Pancreas (tissue), 10 donors: ENCODE data around the gene SLC6A3. TPM values are rescaled to one million over a fixed set of nuclear protein-coding genes. Genes with fewer than 3 reads are reported as not detected.
"Not testable (repeated sequence)": the region's sequence is repeated elsewhere in the genome, so short reads cannot be mapped to it uniquely, and the experiment has no call there.

Experiments
- ATAC-seq, 4 donors: fragments of 200-7000 bp; cut with Tn5 transposase; one replicate each; pipeline versions ENCODE4 v1.8.0 to v1.9.1; 2020; ENCODE audit warnings: mild to moderate bottlenecking in 4 of 4, moderate library complexity in 4 of 4
- DNase-seq, 6 donors: peaks; one replicate each; pipeline ENCODE4 v3.0.0-alpha.2; 2020
- FAIRE-seq: peaks from 2 replicates; lab custom pipeline; 2012; peaks lifted over from hg19 to GRCh38; lab: Jason Lieb, UNC
- H3K27ac ChIP-seq, 4 donors: fragments of 200-600 bp; sonication (generic); 1 replicate in 3 of 4; 2 replicates in 1 of 4; pipeline versions ENCODE4 v1.5.0 to v1.8.0; 2020
- H3K27me3 ChIP-seq, 4 donors: fragments of 200-600 bp; one replicate each; pipeline ENCODE4 v1.8.0; 2021
- H3K36me3 ChIP-seq, 3 donors: fragments of 200-600 bp; sonication (generic) in 1 of 3; one replicate each; pipeline versions ENCODE4 v1.5.0 to v1.8.0; 2020 to 2021
- H3K4me1 ChIP-seq, 3 donors: fragments of 200-600 bp; one replicate each; pipeline ENCODE4 v1.8.0; 2021
- H3K4me3 ChIP-seq, 4 donors: fragments of 200-600 bp; sonication (generic) in 2 of 4; one replicate each; pipeline versions ENCODE4 v1.5.0 to v1.8.0; 2020 to 2021
- H3K9me3 ChIP-seq, 4 donors: fragments of 200-600 bp; one replicate each; pipeline ENCODE4 v1.8.0; 2021
- WGBS, 2 donors: extraction: QIAGEN DNeasy Blood & Tissue Kit; methylation state at CpG; one replicate each; pipeline ENCODE4 v1.1.7; 2013; 5-methylcytosine and 5-hydroxymethylcytosine counted together
- intact Hi-C, 3 donors: fragments of 100-400 bp; cut with DNase I; formaldehyde crosslinking; loops; one replicate each; pipeline versions ENCODE4 v1.11.1 to v1.14.2; 2022
- polyA plus RNA-seq, 2 donors: library from polyadenylated mRNA; stranded (reverse); fragments of 200-250 nt; gene quantifications; one replicate each; pipeline ENCODE4 v1.2.3, GENCODE V29; 2013
- total RNA-seq, 6 donors: library from RNA; stranded (reverse); fragmentation: NEBNext Ultra II Directional in 4 of 6; extraction: Animal tissue kit (Norgen Biotek cat#: 25700) in 4 of 6; gene quantifications; one replicate each; pipeline versions ENCODE4 v1.2.1 to v1.2.4, GENCODE V29; 2021 to 2023
- TF ChIP-seq, protein P1 (sequence below), 4 donors: fragments of 200-600 bp; sonication (generic) in 3 of 4; IDR thresholded peaks; one replicate each; pipeline versions ENCODE4 v1.5.0 to v1.8.0; 2021; ENCODE audit warnings: antibody characterized with exemption in 4 of 4
- donor health status: healthy with polysubstance abuse.
- donor health status: DM: no; HTN: no; CAD: no; lungs with moderate emphysema.
- donor health status: DM: no; HTN: no; CAD: no.
- donor health status: control.
- donor health status: control.
- donor health status: Bipolar disorder and iron deficiency.
- donor health status: DM: yes; HTN: yes; CAD: no.
- donor health status: DM: no; HTN: no; CAD: no.
- donor health status: DM: no; HTN: no; CAD: no.
- donor health status: DM: yes; HTN: yes; CAD: no.

Gene SLC6A3
- total and polyA plus RNA-seq, 8 donors = not detected

DNA sequence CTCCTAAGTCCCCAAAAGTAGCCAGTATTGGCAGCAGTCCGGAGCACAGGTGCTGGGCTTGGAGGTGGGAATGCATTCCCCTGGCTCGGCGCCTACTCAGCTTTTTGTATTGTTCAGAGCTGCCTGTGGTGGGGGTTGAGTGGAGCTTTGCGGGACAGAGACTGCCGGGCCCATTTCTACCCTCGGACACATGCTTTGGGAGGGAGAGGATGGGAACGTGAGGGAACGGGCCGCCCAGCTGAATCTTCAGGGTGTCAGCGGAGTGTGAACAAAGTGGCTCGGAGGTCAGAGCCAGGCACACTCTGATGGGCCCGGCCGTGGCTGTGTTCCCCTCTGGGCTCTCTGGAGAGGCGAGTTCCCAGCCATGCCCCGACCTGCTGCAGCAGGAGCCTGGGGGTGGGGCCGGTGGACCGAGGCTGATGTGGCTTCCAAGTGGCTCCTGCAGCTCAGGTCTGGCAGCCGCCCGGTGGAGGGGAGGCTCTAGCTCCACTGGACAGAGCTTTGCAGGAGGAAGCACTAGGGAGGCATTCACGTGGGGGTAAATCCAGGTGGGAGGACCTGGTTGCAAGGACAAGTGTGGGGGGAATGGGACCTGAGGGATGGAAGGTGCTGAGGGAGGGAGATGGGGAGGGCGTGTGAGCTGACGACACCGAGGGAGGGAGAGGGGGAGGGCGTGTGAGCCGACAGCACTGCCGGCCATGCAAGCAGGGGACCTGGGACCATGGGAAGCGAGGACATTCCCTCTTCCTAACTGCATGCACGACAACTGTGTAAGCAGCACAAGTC is 31.1 kb upstream of the SLC6A3 start:
- ATAC-seq = no peak
- FAIRE-seq = no peak
- Histone ChIP-seq H3K27ac (peak overlapping the region in 2 of 4 donors; percentile 6 to 17), H3K36me3 (peaks cover 0 to 3% (median 0%) of the 10 kb centered on the region in 3 donors), H3K27me3 (no peaks in the 10 kb centered on the region), H3K4me1 (no peaks in the 10 kb centered on the region), H3K9me3 (no peaks in the 10 kb centered on the region), H3K4me3 (no peak overlapping the region)
- intact Hi-C loops = no loop called here
- 92 to 93% methylated on average over 28 of the region's 28 CpGs for WGBS, 2 donors
- DNase-seq = peak in 2 of 6 donors; percentile 50 to 66
- TF ChIP-seq, protein P1, sequence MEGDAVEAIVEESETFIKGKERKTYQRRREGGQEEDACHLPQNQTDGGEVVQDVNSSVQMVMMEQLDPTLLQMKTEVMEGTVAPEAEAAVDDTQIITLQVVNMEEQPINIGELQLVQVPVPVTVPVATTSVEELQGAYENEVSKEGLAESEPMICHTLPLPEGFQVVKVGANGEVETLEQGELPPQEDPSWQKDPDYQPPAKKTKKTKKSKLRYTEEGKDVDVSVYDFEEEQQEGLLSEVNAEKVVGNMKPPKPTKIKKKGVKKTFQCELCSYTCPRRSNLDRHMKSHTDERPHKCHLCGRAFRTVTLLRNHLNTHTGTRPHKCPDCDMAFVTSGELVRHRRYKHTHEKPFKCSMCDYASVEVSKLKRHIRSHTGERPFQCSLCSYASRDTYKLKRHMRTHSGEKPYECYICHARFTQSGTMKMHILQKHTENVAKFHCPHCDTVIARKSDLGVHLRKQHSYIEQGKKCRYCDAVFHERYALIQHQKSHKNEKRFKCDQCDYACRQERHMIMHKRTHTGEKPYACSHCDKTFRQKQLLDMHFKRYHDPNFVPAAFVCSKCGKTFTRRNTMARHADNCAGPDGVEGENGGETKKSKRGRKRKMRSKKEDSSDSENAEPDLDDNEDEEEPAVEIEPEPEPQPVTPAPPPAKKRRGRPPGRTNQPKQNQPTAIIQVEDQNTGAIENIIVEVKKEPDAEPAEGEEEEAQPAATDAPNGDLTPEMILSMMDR (IDR thresholded peaks at IDR 0.05) = no peak

DNA sequence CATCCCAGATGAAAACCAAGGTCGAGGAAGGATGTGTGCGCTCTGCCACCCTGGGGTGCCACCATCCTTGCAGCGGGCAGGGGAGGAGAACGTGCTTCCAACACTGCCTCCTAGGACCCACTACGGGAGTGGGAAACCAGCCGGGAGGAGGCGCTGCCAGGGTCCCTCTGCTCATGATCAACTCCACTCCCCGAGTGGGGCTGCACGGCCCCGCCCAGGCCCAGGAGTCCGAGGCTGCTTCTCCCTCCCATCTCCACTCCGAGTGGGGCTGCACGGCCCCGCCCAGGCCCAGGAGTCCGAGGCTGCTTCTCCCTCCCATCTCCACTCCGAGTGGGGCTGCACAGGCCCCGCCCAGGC is 30.3 kb upstream of the SLC6A3 start:
- 89 to 93% methylated on average over 17 of the region's 17 CpGs for WGBS, 2 donors
- FAIRE-seq, H3K4me1 ChIP-seq, H3K9me3 ChIP-seq, ATAC-seq, H3K36me3 ChIP-seq, intact Hi-C loops, H3K4me3 ChIP-seq, H3K27ac ChIP-seq, H3K27me3 ChIP-seq: not testable (repeated sequence)
- peak in 2 of 6 donors; percentile 38 to 46 for DNase-seq

DNA sequence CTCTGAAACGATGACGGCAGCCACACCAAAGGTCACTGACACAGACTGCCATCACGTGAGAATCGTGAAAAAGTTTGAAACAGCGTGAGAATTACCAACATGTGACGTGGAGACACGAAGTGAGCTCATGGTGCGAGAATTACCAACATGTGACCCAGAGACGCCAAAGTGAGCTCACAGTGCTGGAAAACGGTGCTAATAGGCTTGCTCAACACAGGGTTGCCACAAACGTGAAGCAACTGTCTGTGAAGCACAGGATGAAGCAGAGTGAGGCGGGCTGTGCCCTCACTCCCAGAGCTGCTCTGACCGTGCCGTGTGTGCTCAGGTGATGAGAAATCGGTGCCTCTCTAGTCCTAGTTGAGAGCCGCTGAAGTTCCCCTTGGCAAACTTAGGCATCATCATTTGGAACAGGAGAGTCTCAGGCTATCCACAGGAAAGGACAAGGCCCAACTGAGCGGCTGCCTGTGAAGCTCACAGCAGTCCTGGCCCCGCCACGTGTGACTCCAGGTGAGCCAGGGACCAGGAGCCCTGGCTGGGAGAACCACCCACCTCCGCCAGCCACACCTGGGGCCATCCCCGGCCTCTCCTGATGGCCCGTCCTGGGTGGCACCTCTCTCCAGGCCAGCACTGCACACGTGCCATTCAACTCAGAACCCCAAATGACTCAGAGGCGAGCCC is 29.8 kb upstream of the SLC6A3 start:
- intact Hi-C loops = no loop called here
- Histone ChIP-seq H3K27me3 (no peaks in the 10 kb centered on the region), H3K27ac (no peak overlapping the region), H3K4me1 (no peaks in the 10 kb centered on the region), H3K36me3 (peaks cover 0 to 3% (median 0%) of the 10 kb centered on the region in 3 donors), H3K9me3 (no peaks in the 10 kb centered on the region), H3K4me3 (no peak overlapping the region)
- peak in 3 of 6 donors; percentile 8 to 53 (median 44) for DNase-seq
- no peak for ATAC-seq
- TF ChIP-seq, protein P1 (IDR thresholded peaks at IDR 0.05) = no peak
- 89 to 93% methylated on average over 24 of the region's 24 CpGs for WGBS, 2 donors
- no peak for FAIRE-seq

DNA sequence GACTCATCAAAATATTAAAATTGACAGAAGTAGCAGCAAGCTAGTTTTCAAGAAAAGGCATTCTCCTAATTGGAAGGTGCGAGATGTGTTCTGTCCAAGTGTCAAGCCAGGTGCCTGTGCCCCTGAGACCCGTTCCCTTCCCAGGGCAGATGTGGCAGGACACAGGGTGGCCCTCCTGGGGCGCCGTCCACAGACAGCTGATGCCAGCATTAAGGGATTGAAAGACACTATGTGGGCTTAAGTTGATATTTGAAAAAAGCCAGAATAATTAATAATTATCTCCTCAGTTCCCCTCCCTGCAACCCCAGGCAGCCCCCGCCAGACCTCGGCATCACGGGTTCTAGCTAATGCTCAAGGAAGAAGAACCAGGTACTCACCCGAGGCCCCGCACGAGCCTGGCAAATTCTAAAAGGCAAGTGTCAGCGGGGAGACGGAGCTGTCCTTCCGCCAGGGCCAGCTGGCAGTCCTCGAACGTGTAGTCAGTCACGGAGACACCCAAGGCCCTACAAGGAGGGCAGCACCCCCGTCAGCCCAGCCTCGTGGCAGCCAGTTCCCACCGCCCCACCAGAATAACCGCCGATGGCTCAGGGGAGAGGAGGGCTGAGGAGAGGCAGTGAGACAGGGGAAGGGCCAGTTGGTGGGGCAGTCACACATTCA is 29.1 kb upstream of the SLC6A3 start:
- intact Hi-C loops = no loop called here
- TF ChIP-seq, protein P1 (IDR thresholded peaks at IDR 0.05) = no peak
- no peaks in the 10 kb centered on the region for H3K9me3 ChIP-seq
- ATAC-seq = no peak
- 90 to 92% methylated on average over 21 of the region's 21 CpGs for WGBS, 2 donors
- no peak overlapping the region for H3K27ac ChIP-seq
- peak in 2 of 6 donors; percentile 43 to 49 for DNase-seq
- H3K4me3 ChIP-seq = no peak overlapping the region
- no peak for FAIRE-seq
- H3K36me3 ChIP-seq = peaks cover 0 to 3% (median 0%) of the 10 kb centered on the region in 3 donors
- no peaks in the 10 kb centered on the region for H3K4me1 ChIP-seq
- H3K27me3 ChIP-seq = no peaks in the 10 kb centered on the region

DNA sequence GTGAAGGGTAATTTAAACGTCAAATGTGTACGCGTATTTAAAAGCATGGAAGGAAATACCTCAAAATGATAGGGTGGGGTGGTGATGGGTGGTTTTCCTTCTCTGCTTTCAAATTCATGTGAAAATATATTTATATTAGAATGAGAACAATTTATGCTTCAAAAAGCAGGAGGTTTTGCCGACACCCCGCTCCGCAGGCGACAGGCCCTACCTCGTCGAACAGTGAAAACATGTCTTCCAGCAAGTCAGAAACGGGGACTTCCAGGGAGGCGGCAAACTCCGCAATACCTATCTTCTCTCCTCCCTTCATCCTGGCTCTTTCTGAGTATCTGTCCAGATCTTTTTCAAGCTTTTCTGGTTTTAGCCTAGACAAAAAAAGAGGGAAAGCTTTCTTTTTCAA is 28.5 kb upstream of the SLC6A3 start:
- 95 to 96% methylated on average over 12 of the region's 12 CpGs for WGBS, 2 donors
- peaks cover 0 to 3% (median 0%) of the 10 kb centered on the region in 3 donors for H3K36me3 ChIP-seq
- ATAC-seq = no peak

More for the DNA sequence above, 28.5 kb upstream of the SLC6A3 start:
- intact Hi-C loops = no loop called here
- TF ChIP-seq, protein P1 (IDR thresholded peaks at IDR 0.05) = no peak
- Histone ChIP-seq H3K9me3 (no peaks in the 10 kb centered on the region), H3K27ac (no peak overlapping the region), H3K4me1 (no peaks in the 10 kb centered on the region), H3K4me3 (no peak overlapping the region), H3K27me3 (no peaks in the 10 kb centered on the region)
- FAIRE-seq (no peak), DNase-seq (no peak)
